K562 (cell line): ENCODE results near the gene TSHZ1. TPM values are rescaled to one million over a fixed set of nuclear protein-coding genes. Genes with fewer than 3 reads are reported as not detected.

ENCODE experiments used
- BCLAF1 ChIP-seq, 2 experiments: fragments of 450-650 bp in 1 of 2; IDR thresholded peaks; 2 replicates each; pipeline ENCODE4 v1.6.1; 2011 to 2017; ENCODE audit warnings: low read depth in 2 of 2, antibody characterized with exemption in 1 of 2, borderline replicate concordance in 1 of 2, low read length in 1 of 2, mild to moderate bottlenecking in 1 of 2, mixed read lengths in 1 of 2; ENCODE audit not compliant: control insufficient read depth in 1 of 2
- BHLHE40 ChIP-seq: IDR thresholded peaks from 2 replicates; pipeline ENCODE4 v1.6.1; 2011; ENCODE audit warnings: low read length, improper control_type of control experiment
- polyA plus RNA-seq, 8 experiments: library from polyadenylated mRNA; depleted of rRNA in 4 of 8; stranded (reverse) in 5 of 8; unstranded in 3 of 8; fragments of >200 nt; fragmentation: Nextera tagmentation in 2 of 8; fragmentation: Illumina TruSeq in 1 of 8; extraction: Ambion mirVana in 2 of 8; extraction: Trizol in 1 of 8; gene quantifications; 2 replicates each; pipeline versions ENCODE4 v1.2.1 to v1.2.3, GENCODE V29; 2011 to 2014; ENCODE audit warnings: inconsistent platforms in 1 of 8, missing spikeins in 1 of 8
- total RNA-seq, 7 experiments: library from RNA; depleted of rRNA in 6 of 7; stranded (reverse); fragments of >200 nt in 6 of 7; fragmentation: Illumina TruSeq in 2 of 7; extraction: Trizol in 2 of 7; gene quantifications; 2 replicates each; pipeline versions ENCODE4 v1.2.1 to v1.2.3, GENCODE V29; 2011 to 2021; ENCODE audit warnings: low replicate concordance in 1 of 7
- TF ChIP-seq, protein P1 (sequence below), 2 experiments: IDR thresholded peaks; 2 replicates each; pipeline ENCODE4 v1.6.1; 2011; ENCODE audit warnings: borderline replicate concordance in 1 of 2, control low read depth in 1 of 2, low read depth in 1 of 2, low read length in 1 of 2, mild to moderate bottlenecking in 1 of 2, mixed read lengths in 1 of 2, moderate library complexity in 1 of 2; ENCODE audit not compliant: insufficient read depth in 1 of 2, insufficient read length in 1 of 2, poor library complexity in 1 of 2, severe bottlenecking in 1 of 2; ENCODE audit errors: extremely low read depth in 1 of 2

TSHZ1 gene
- total and polyA plus RNA-seq, 9 of the 15 experiments (the other 6 are each of a cell fraction or from before 2014, with no cell fraction given) = 1.1 to 7.2 (median 2.7) TPM

DNA sequence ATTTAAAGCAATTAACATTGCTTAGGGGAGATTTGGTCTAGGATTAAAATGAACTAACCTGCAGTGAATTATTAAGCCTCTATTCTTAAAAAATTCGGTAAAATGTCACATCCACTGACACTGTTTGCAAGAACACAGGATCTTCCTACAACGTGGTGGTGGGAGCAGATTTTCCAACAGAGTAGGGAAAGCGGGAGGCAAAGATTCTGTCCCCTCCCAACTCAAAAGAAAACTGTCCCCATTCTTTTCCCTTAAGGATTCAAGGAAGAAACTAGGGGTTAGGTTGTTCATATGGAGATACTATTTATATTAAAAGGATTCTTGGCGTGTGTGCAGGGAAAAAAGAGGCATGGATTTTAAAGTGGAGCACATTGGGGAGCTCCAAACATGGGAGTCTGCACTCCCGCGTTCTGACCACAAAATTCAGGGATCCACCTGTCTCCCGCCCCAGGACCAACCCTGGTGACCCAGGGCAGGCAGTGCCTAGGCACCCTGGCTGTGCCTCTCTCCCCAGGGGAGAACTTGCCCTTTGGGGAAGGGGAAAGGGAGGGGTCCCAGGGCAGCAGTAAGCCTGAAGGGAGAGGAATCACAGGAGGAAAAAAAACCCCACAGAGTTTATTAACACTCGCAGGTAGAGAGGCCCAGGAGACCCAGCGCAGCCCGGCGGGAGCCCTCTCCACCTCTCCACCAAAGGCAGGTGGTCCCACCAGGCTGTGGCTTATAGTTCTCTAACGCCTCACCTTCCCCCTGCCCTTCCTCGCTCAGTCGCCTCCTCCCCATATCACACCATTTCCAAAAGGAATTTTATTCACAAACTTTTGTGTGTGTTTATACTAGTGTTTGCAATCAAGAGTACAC, 3.9 kb upstream of the TSHZ1 start (continued):
- TF ChIP-seq BCLAF1 (IDR thresholded peaks at IDR 0.05; ENCODE audit: borderline replicate concordance in 1 of 2, control insufficient read depth in 1 of 2, low read depth in 2 of 2, low read length in 1 of 2) (no peak), BHLHE40 (no peak)
- TF ChIP-seq, protein P1, sequence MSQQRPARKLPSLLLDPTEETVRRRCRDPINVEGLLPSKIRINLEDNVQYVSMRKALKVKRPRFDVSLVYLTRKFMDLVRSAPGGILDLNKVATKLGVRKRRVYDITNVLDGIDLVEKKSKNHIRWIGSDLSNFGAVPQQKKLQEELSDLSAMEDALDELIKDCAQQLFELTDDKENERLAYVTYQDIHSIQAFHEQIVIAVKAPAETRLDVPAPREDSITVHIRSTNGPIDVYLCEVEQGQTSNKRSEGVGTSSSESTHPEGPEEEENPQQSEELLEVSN (IDR thresholded peaks at IDR 0.05; ENCODE audit: borderline replicate concordance in 1 of 2, extremely low read depth in 1 of 2, insufficient read depth in 1 of 2, insufficient read length in 1 of 2, low read depth in 1 of 2, low read length in 1 of 2, poor library complexity in 1 of 2, severe bottlenecking in 1 of 2) = no peak
